Astrocyte of the spinal cord (primary cell): ENCODE results near the gene IMPDH1.

Experiments
- DNase-seq: peaks from one replicate; pipeline ENCODE4 v3.0.0; 2011; ENCODE audit warnings: low read depth, low spot score
- H3K4me3 ChIP-seq: 2 replicates; pipeline ENCODE4 v1.5.1; 2011; ENCODE audit warnings: low read depth, mild to moderate bottlenecking, low read length, moderate library complexity
- CTCF ChIP-seq: IDR thresholded peaks from 2 replicates; pipeline ENCODE4 v1.5.1; 2012; ENCODE audit warnings: low read depth, mild to moderate bottlenecking, low read length, inconsistent platforms
- in situ Hi-C: cut with HindIII; loops from 2 replicates; pipeline ENCODE4 v1.10.0; 2017; ENCODE audit warnings: low sequenced_read_pairs

IMPDH1 gene

GRCh38 chr7:128434413-128435326 lies 24.9 kb upstream of the IMPDH1 start:
- TF ChIP-seq CTCF = no peak
- in situ Hi-C loops = no loop called here
- H3K4me3 ChIP-seq = no peak overlapping the region
- no peak for DNase-seq

GRCh38 chr7:128431754-128432153 lies 22.0 kb upstream of the IMPDH1 start:
- no peak overlapping the region for H3K4me3 ChIP-seq
- DNase-seq = no peak
- TF ChIP-seq CTCF = no peak
- in situ Hi-C loops = no loop called here

- peak; percentile 42 for DNase-seq
- in situ Hi-C loops = no loop called here
- TF ChIP-seq CTCF = no peak
- H3K4me3 ChIP-seq = no peak overlapping the region
Measured at GRCh38 chr7:128431221-128431620, 21.4 kb upstream of the IMPDH1 start.

GRCh38 chr7:128430207-128430606 lies 20.4 kb upstream of the IMPDH1 start:
- no peak for TF ChIP-seq CTCF
- in situ Hi-C loops = no loop called here
- DNase-seq = no peak
- no peak overlapping the region for H3K4me3 ChIP-seq

GRCh38 chr7:128427289-128427891 lies 17.6 kb upstream of the IMPDH1 start:
- peak; percentile 64 for DNase-seq
- no peak overlapping the region for H3K4me3 ChIP-seq
- TF ChIP-seq CTCF = peak; percentile 59
- in situ Hi-C loops = no loop called here

GRCh38 chr7:128425850-128426249 lies 16.1 kb upstream of the IMPDH1 start:
- H3K4me3 ChIP-seq = no peak overlapping the region
- peak; percentile 57 for DNase-seq
- TF ChIP-seq CTCF = peak; percentile 98
- in situ Hi-C loops = no loop called here
